HEK293 (cell line): ENCODE results near the gene PRG2.

Source experiments
- YY1 ChIP-seq: fragments of 450-650 bp; formaldehyde crosslinking; IDR thresholded peaks from 2 replicates; pipeline ENCODE4 v1.5.1; 2018; ENCODE audit warnings: missing biosample characterization, missing genetic modification characterization
- ZBTB10 ChIP-seq: fragments of 450-650 bp; formaldehyde crosslinking; IDR thresholded peaks from 2 replicates; pipeline ENCODE4 v1.5.1; 2016; ENCODE audit warnings: missing biosample characterization, missing genetic modification characterization
- ZBTB8A ChIP-seq: fragments of 450-650 bp; formaldehyde crosslinking; IDR thresholded peaks from 2 replicates; pipeline ENCODE4 v1.5.1; 2016; ENCODE audit warnings: missing biosample characterization, missing genetic modification characterization
- ZFP69B ChIP-seq: fragments of 450-650 bp; formaldehyde crosslinking; IDR thresholded peaks from 2 replicates; pipeline ENCODE4 v1.5.1; 2016; ENCODE audit warnings: missing biosample characterization, missing genetic modification characterization
- ZNF350 ChIP-seq: fragments of 450-650 bp; formaldehyde crosslinking; IDR thresholded peaks from 2 replicates; pipeline ENCODE4 v1.5.0; 2017; ENCODE audit warnings: missing biosample characterization, mild to moderate bottlenecking, missing genetic modification characterization
- ZNF449 ChIP-seq: fragments of 450-650 bp; formaldehyde crosslinking; IDR thresholded peaks from 2 replicates; pipeline ENCODE4 v1.5.1; 2017; ENCODE audit warnings: missing biosample characterization, mild to moderate bottlenecking, missing genetic modification characterization, moderate library complexity
- TF ChIP-seq, protein P1 (sequence below): fragments of 450-650 bp; formaldehyde crosslinking; IDR thresholded peaks from 2 replicates; pipeline ENCODE4 v1.5.1; 2016; ENCODE audit warnings: missing biosample characterization, missing genetic modification characterization
- TF ChIP-seq, protein P2 (sequence below): fragments of 450-650 bp; formaldehyde crosslinking; IDR thresholded peaks from 2 replicates; pipeline ENCODE4 v1.5.1; 2016; ENCODE audit warnings: missing biosample characterization, missing genetic modification characterization
- TF ChIP-seq, protein P3 (sequence below): fragments of 450-650 bp; formaldehyde crosslinking; IDR thresholded peaks from 2 replicates; pipeline ENCODE4 v1.5.1; 2016; ENCODE audit warnings: missing biosample characterization, missing genetic modification characterization
- TF ChIP-seq, protein P4 (sequence below): fragments of 450-650 bp; formaldehyde crosslinking; IDR thresholded peaks from 2 replicates; pipeline ENCODE4 v1.5.1; 2016; ENCODE audit warnings: missing biosample characterization, missing genetic modification characterization

DNA sequence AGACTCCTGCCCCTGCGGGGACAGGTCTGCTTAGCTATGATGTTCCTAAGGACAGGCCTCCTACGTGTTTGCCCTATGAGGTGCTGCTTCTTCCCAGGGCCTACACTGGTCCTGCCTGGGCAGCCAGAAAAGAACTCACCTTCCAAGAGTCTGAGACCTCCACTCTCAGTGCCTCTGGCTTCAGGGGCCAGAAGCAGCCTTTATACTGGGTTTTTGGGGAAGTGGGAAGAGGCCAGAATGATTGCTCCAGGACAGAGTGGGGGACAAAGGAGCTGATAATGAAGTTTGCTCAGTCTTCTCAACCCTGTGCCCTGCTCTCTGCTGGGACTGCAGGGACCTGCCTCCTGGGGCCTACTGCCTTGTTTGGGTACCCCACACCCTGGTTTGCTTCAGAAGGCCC, 9.5 kb downstream of the PRG2 start, which contains the start of gene PRG3:
- TF ChIP-seq, protein P1, sequence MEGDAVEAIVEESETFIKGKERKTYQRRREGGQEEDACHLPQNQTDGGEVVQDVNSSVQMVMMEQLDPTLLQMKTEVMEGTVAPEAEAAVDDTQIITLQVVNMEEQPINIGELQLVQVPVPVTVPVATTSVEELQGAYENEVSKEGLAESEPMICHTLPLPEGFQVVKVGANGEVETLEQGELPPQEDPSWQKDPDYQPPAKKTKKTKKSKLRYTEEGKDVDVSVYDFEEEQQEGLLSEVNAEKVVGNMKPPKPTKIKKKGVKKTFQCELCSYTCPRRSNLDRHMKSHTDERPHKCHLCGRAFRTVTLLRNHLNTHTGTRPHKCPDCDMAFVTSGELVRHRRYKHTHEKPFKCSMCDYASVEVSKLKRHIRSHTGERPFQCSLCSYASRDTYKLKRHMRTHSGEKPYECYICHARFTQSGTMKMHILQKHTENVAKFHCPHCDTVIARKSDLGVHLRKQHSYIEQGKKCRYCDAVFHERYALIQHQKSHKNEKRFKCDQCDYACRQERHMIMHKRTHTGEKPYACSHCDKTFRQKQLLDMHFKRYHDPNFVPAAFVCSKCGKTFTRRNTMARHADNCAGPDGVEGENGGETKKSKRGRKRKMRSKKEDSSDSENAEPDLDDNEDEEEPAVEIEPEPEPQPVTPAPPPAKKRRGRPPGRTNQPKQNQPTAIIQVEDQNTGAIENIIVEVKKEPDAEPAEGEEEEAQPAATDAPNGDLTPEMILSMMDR = no peak
- TF ChIP-seq ZBTB10 (tag by site-specific recombination) (no peak), ZNF350 (no peak), ZNF449 (tag by site-specific recombination) (no peak), ZFP69B (tag by site-specific recombination) (no peak), ZBTB8A (tag by site-specific recombination) (no peak), YY1 (tag by site-specific recombination) (no peak)
- TF ChIP-seq, protein P2, sequence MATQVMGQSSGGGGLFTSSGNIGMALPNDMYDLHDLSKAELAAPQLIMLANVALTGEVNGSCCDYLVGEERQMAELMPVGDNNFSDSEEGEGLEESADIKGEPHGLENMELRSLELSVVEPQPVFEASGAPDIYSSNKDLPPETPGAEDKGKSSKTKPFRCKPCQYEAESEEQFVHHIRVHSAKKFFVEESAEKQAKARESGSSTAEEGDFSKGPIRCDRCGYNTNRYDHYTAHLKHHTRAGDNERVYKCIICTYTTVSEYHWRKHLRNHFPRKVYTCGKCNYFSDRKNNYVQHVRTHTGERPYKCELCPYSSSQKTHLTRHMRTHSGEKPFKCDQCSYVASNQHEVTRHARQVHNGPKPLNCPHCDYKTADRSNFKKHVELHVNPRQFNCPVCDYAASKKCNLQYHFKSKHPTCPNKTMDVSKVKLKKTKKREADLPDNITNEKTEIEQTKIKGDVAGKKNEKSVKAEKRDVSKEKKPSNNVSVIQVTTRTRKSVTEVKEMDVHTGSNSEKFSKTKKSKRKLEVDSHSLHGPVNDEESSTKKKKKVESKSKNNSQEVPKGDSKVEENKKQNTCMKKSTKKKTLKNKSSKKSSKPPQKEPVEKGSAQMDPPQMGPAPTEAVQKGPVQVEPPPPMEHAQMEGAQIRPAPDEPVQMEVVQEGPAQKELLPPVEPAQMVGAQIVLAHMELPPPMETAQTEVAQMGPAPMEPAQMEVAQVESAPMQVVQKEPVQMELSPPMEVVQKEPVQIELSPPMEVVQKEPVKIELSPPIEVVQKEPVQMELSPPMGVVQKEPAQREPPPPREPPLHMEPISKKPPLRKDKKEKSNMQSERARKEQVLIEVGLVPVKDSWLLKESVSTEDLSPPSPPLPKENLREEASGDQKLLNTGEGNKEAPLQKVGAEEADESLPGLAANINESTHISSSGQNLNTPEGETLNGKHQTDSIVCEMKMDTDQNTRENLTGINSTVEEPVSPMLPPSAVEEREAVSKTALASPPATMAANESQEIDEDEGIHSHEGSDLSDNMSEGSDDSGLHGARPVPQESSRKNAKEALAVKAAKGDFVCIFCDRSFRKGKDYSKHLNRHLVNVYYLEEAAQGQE (tag by site-specific recombination) = no peak
- TF ChIP-seq, protein P3, sequence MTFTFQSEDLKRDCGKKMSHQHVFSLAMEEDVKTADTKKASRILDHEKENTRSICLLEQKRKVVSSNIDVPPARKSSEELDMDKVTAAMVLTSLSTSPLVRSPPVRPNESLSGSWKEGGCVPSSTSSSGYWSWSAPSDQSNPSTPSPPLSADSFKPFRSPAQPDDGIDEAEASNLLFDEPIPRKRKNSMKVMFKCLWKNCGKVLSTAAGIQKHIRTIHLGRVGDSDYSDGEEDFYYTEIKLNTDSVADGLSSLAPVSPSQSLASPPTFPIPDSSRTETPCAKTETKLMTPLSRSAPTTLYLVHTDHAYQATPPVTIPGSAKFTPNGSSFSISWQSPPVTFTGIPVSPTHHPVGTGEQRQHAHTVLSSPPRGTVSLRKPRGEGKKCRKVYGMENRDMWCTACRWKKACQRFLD (tag by site-specific recombination) = no peak
- TF ChIP-seq, protein P4, sequence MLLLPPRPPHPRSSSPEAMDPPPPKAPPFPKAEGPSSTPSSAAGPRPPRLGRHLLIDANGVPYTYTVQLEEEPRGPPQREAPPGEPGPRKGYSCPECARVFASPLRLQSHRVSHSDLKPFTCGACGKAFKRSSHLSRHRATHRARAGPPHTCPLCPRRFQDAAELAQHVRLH (tag by site-specific recombination) = no peak
